Occipital lobe (tissue), 2 donors: ENCODE results near the gene OCLN. TPM values are rescaled to one million over a fixed set of nuclear protein-coding genes. Genes with fewer than 3 reads are reported as not detected.
"Not testable (repeated sequence)": the region's sequence is repeated elsewhere in the genome, so short reads cannot be mapped to it uniquely, and the experiment has no call there.

Experiments used
- DNase-seq: peaks from one replicate; lab custom pipeline; 2025; lab: John Stamatoyannopoulos, UW
- total RNA-seq: library from RNA; depleted of rRNA; stranded (reverse); fragments of >200 nt; gene quantifications from one replicate; pipeline ENCODE4 v1.2.3, GENCODE V29; 2014

OCLN gene, protein sequence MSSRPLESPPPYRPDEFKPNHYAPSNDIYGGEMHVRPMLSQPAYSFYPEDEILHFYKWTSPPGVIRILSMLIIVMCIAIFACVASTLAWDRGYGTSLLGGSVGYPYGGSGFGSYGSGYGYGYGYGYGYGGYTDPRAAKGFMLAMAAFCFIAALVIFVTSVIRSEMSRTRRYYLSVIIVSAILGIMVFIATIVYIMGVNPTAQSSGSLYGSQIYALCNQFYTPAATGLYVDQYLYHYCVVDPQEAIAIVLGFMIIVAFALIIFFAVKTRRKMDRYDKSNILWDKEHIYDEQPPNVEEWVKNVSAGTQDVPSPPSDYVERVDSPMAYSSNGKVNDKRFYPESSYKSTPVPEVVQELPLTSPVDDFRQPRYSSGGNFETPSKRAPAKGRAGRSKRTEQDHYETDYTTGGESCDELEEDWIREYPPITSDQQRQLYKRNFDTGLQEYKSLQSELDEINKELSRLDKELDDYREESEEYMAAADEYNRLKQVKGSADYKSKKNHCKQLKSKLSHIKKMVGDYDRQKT
- total RNA-seq: 3.6 TPM

DNA sequence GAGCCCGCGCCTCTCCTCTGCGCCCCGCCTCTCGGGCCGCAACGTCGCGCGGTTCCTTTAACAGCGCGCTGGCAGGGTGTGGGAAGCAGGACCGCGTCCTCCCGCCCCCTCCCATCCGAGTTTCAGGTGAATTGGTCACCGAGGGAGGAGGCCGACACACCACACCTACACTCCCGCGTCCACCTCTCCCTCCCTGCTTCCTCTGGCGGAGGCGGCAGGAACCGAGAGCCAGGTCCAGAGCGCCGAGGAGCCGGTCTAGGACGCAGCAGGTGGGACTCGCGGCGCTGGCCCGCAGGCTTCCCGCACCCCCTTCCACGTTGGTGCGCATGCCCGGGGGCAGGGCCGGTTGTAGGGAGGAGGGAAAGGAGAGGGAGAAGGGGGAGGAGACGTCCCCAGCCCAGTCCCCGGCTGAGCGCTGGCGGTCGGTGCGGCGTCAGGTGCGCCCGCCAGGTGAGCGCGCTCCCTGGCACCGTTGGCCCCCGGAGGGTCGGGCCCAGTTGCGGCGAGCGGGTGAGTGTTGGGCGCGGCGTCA is at the start of gene OCLN:
Gene OCLN (plus strand): TSS at position 400 of the 532 bp plus-strand sequence. CDS start 11,455 bp downstream, outside the sequence.
- DNase-seq: no peak

DNA sequence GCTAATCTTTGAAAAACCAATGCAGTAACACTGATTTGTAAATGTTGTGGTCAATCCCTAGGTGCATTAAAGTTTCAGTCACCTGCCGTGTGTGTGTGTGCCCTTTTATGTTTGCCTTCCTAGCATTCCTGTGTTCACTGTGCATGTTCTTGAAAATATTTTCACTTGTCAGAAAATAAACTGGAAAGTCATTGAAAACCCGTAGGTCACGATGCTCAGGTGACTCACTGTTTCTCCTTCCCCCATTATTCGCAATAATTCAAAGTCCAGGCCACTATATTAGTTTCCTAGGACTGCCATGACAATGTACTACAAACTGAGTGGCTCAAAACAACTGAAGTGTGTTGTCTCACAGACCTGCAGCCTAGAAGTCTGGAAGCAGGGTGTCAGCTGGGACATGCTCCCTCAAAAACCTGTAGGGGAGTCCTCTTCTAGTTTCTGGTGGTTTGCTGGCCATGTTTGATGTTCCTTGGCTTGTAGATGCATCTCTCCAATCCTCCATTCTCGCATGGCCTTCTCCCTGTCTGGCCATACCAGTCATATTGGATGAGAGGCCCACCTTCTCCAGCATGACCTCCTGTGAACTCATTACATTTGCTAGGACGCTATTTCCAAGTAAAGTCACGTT is 48.3 kb upstream of the OCLN start:
- no peak for DNase-seq

DNA sequence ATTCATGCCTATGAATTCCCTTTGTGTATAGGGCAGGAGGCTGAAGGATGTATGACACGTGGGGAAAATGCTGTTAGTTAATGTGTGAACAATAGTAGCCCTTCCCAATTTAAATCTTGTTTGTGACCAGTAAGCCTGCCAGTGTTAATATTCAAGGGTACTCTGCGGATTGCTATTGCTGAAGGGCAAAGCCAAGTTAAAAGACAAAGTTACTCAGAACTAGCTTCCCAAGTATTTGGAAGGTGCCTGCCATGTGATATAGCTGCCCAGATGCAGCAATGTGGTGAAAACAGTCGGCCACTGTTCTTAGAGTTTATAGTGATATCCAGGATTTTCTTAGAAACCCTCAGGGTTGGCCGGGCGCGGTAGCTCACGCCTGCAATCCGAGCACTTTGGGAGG is 43.1 kb upstream of the OCLN start:
- no peak for DNase-seq

DNA sequence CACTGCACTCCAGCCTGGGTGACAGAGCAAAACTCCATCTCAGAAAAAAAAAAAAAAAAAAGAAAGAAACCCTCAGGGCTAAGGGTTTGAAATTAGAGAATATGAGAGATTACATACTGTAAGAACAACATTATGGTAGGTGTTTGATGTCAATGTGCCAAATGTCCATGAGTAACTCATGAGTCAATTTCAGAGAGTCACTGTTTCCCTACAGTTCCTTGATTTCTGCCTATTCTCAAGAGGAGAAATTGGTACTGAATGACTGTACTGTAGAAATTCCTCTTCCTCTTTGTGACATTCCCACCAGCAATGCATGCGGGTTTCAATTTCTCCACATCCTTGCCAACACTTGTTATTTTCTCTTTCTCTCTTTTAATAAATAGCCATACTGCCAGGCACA is 42.5 kb upstream of the OCLN start:
- DNase-seq: no peak

DNA sequence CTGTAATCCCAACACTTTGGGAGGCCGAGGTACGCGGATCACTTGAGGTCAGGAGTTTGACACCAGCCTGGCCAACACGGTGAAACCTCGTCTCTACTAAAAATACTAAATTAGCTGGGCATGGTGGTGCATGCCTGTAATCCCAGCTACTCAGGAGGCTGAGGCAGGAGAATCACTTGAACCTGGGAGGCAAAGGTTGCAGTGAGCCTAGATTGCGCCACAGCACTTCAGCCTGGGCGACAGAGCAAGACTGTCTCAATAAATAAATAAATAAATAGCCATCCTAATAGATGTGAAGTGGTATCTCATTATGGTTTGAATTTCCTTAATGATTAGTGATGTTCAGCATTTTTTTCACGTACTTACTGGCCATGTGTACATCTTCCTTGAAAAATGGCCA is 42.1 kb upstream of the OCLN start:
- not testable (repeated sequence) for DNase-seq

- DNase-seq: no peak
Observed at GRCh38 chr5:69451941-69452647, 40.5 kb upstream of the OCLN start.

- not testable (repeated sequence) for DNase-seq
Observed at GRCh38 chr5:69453487-69453886, 39.1 kb upstream of the OCLN start.

DNA sequence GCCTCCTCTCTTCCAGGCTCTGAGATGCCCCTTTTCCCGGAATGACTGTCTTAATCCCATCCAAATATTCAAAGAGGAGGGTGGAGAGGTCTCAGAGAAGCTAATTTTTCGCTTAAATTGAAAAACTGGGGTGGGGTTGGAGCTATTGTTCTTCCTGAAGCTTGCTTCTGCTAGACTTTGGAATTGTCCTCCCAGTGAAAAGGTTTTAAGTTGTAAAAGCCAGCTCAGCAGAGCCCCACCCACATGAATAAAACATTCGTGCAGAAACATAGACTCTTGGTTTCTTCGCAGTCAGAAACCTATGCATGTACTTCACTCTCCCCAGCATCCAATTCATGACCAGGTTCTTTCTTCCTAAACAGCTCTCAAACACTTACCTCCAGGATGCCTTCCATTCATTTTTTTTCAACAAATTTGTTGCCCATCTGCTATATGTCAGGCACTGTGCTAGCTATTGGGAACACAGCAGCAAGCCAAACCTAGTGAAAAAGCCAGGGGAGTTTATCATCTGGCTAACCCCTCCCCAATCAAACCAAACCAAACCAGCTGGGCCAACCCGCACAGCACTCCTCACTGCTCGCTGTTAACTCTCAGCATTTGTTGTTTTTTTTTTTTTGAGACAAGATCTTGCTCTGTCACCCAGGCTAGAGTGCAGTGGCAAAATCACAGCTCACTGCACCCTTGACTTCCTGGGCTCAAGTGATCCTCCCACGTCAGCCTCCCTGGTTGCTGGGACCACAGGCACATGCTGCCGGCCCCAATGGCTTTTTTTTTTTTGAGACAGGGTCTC is 37.9 kb upstream of the OCLN start:
- DNase-seq: no peak

GRCh38 chr5:69455428-69455988 is 37.1 kb upstream of the OCLN start:
- not testable (repeated sequence) for DNase-seq

GRCh38 chr5:69462170-69462569 is 30.4 kb upstream of the OCLN start:
- no peak for DNase-seq

DNA sequence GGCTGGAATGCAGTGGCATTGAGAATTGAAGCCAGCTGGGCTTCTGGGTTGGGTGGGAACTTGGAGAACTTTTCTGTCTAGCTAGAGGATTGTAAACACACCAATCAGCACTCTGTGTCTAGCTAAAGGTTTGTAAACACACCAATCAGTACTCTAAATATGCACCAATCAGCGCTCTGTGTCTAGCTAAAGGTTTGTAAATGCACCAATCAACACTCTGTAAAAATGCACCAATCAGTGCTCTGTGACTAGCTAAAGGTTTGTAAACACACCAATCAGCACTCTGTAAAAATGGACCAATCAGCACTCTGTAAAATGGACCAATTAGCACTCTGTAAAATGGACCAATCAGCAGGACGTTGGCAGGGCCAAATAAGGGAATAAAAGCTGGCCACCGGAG is 26.2 kb upstream of the OCLN start:
- DNase-seq: not testable (repeated sequence)

GRCh38 chr5:69467442-69468225 is 25.0 kb upstream of the OCLN start:
- DNase-seq: no peak

DNA sequence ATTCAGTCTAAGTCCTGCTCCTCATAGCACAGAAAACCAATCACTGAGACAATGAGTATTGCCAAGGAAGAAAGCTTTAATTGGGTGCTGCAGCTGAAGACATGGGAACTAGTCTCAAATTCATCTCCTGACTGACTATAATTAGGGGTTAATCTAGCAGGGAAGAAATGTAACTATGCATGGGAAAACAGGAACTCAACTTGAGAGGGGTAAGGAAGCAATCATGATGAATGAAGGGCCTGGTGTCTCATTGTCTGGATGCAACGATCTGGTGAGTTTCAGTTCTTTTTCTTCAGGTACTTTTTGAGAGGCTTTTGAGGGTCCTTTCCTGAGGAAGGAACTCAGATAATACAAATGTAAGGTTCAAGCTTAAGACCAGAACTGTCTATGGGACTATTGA is 24.0 kb upstream of the OCLN start:
- no peak for DNase-seq

GRCh38 chr5:69471516-69471915 is 21.1 kb upstream of the OCLN start:
- DNase-seq: not testable (repeated sequence)

- not testable (repeated sequence) for DNase-seq
Observed at GRCh38 chr5:69472535-69473143, 20.0 kb upstream of the OCLN start.

DNA sequence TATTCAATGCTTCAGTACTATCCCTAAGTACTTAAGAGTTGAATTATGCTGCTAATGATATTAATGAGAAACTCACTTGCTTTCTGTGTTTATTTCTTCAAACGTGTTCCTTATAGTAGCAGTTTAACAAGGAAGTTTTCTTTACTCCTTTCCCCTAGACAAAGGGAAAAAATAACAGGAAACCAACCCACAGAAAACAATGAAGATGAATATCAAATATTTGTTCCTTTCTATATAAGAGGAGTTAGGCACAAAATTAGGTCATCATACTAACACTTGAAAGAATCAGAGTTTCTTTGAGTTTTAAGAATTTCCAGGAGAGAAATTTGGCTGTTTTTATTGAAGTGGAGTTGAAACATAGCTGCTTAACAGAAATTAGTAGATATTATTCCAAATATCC is 15.4 kb upstream of the OCLN start:
- no peak for DNase-seq

DNA sequence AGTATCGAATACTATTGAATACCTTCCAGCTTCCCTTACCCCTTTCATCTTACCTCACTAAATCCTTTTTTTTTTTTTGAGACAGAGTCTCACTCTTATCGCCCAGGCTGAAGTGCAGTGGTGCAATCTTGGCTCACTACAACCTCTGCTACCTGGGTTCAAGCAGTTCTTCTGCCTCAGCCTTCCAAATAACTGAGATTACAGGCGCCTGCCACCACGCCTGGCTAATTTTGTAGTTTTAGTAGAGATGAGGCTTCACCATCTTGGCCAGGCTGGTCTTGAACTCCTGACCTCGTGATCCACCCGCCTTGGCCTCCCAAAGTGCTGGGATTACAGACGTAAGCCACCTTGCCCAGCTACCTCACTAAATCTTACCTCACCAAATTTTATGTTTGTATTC is 14.3 kb upstream of the OCLN start:
- not testable (repeated sequence) for DNase-seq

GRCh38 chr5:69484891-69485290 is 7.7 kb upstream of the OCLN start:
- DNase-seq: no peak

DNA sequence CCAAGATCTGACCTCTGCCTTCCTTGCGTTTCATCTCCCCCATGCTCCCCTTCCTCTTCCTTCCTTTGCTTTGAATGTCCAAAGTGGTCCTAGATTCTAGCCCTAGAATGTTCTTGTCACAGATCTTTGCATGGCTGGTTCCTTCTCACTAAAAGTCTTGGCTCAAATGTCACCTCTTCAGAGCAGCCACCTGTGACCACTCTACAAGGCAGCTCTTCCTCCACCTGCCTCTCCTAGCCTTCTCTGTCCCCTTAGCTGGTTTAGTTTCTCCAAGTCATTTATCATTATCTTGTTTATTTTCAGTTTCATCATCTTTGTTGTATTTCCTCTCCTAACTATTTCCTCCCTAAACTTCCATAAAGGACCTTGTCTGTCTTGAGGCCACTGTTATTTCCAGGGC is 7.1 kb upstream of the OCLN start:
- DNase-seq: no peak
